ENCODE results near the gene UBE2O. TPM values are rescaled to one million over a fixed set of nuclear protein-coding genes. Genes with fewer than 3 reads are reported as not detected.
A peak's percentile ranks its signal among the peaks of the same experiment; 100 is the strongest.

Gene UBE2O
- total and polyA plus RNA-seq, 3 experiments from 2014 or later, result 14.9 to 35.0 (median 33.6) TPM

- peak overlapping the region in 2 of 8 donors; percentile 10 to 29 for H3K27ac Mint-ChIP-seq
- peaks cover 0 to 48% (median 0%) of the 10 kb centered on the region in 3 donors for H3K36me3 Mint-ChIP-seq
- Histone ChIP-seq H3K4me3 (ENCODE audit: low read length) (no peak overlapping the region), H3K36me3 (ENCODE audit: insufficient read depth, low read length) (peaks cover 7% of the 10 kb centered on the region), H3K27ac (ENCODE audit: low read depth, low read length) (no peak overlapping the region), H3K4me1 (ENCODE audit: insufficient read depth, low read length) (no peaks in the 10 kb centered on the region), H3K27me3 (ENCODE audit: insufficient read depth, low read length, poor library complexity, severe bottlenecking) (no peaks in the 10 kb centered on the region), H3K9me3 (ENCODE audit: low read length) (no peaks in the 10 kb centered on the region)
- peak overlapping the region in 1 of 7 donors; percentile 18 for H3K4me3 Mint-ChIP-seq
- H3K9me3 Mint-ChIP-seq, result no peaks in the 10 kb centered on the region
- peaks cover 0 to 5% (median 3%) of the 10 kb centered on the region in 3 donors for H3K4me1 Mint-ChIP-seq
- no peaks in the 10 kb centered on the region for H3K27me3 Mint-ChIP-seq
- DNase-seq, result no peak
- ChIA-PET POLR2A (no interaction called here), CTCF (interaction anchor here (0.8 to 4.6 kb wide), 2 partner anchors 36 to 53 kb away, joined by 3 to 74 read pairs; no protein-coding TSS in a partner anchor)
Measured at GRCh38 chr17:76469991-76470739, 17.2 kb upstream of the UBE2O start.

DNA sequence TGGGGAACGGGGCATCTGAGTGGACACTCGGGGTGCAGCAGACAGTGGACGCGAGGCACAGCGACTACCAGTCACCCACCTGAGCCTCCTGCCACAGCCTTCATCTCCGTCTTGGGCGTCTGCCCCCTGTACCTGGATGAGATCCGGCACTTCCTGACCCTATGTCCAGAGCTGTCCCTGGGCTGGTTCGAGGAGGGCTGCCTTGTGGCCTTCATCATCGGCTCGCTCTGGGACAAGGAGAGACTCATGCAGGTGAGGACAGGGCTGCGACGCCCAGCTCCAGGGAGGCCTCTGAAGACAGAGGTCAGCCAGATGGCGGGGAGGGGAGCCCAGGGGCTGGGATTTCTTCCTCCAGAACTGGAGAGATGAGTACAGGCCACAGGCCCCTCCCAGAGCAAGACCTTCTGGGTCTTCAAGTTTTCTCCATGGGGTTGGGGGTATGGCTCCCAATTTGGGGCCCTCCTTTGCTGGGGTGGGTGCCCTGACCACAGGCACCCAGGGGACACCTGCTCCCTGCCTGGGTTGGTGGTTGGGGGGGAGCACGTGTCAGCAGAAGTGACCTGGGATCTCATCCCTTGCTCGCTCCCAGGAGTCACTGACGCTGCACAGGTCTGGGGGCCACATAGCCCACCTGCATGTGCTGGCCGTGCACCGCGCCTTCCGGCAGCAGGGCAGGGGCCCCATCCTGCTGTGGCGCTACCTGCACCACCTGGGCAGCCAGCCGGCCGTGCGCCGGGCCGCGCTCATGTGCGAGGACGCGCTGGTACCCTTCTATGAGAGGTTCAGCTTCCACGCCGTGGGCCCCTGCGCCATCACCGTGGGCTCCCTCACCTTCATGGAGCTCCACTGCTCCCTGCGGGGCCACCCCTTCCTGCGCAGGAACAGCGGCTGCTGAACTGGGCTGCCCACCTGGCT is 16.4 kb upstream of the UBE2O start:
- ChIA-PET POLR2A (no interaction called here), CTCF (interaction anchor here (0.8 to 4.6 kb wide), 2 partner anchors 37 to 54 kb away, joined by 3 to 74 read pairs; no protein-coding TSS in a partner anchor)
- peak overlapping the region in 2 of 8 donors; percentile 10 to 29 for H3K27ac Mint-ChIP-seq
- H3K36me3 Mint-ChIP-seq, result peaks cover 0 to 40% (median 0%) of the 10 kb centered on the region in 3 donors
- H3K27me3 ChIP-seq (ENCODE audit: insufficient read depth, low read length, poor library complexity, severe bottlenecking), result no peaks in the 10 kb centered on the region
- H3K4me1 Mint-ChIP-seq, result peaks cover 0 to 5% (median 3%) of the 10 kb centered on the region in 3 donors
- no peaks in the 10 kb centered on the region for H3K27me3 Mint-ChIP-seq
- H3K36me3 ChIP-seq (ENCODE audit: insufficient read depth, low read length), result no peaks in the 10 kb centered on the region
- DNase-seq, result no peak
- H3K9me3 ChIP-seq (ENCODE audit: low read length), result no peaks in the 10 kb centered on the region
- no peak overlapping the region for H3K4me3 ChIP-seq (ENCODE audit: low read length)
- no peaks in the 10 kb centered on the region for H3K9me3 Mint-ChIP-seq
- H3K27ac ChIP-seq (ENCODE audit: low read depth, low read length), result no peak overlapping the region
- no peak overlapping the region for H3K4me3 Mint-ChIP-seq
- no peaks in the 10 kb centered on the region for H3K4me1 ChIP-seq (ENCODE audit: insufficient read depth, low read length)

DNA sequence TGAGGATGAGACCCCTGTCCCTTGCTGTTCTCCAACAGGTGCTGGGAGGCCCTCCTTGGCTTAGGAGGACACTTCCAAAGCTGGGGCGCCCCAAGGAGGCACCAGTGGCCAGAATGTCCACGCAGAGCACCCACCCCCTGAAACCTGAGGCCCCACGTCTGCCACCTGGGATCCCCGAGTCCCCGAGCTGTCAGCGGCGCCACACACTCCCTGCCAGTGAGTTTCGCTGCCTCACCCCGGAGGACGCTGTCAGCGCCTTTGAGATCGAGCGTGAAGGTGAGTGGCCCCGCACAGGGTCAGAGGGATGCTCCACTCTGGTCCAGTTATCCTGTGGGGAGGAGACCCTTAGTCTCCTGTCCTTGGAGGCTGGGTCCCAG is 15.7 kb upstream of the UBE2O start:
- no peaks in the 10 kb centered on the region for H3K9me3 Mint-ChIP-seq
- H3K4me3 Mint-ChIP-seq, result no peak overlapping the region
- H3K4me1 Mint-ChIP-seq, result peaks cover 0 to 5% (median 3%) of the 10 kb centered on the region in 3 donors
- Histone ChIP-seq H3K4me3 (ENCODE audit: low read length) (no peak overlapping the region), H3K27ac (ENCODE audit: low read depth, low read length) (no peak overlapping the region), H3K27me3 (ENCODE audit: insufficient read depth, low read length, poor library complexity, severe bottlenecking) (no peaks in the 10 kb centered on the region), H3K9me3 (ENCODE audit: low read length) (no peaks in the 10 kb centered on the region), H3K4me1 (ENCODE audit: insufficient read depth, low read length) (no peaks in the 10 kb centered on the region), H3K36me3 (ENCODE audit: insufficient read depth, low read length) (no peaks in the 10 kb centered on the region)
- H3K27ac Mint-ChIP-seq, result peak overlapping the region in 1 of 8 donors; percentile 32
- ChIA-PET CTCF (interaction anchor here (1.0 to 4.6 kb wide), 4 partner anchors 10 to 55 kb away, joined by 3 to 74 read pairs (median 12); partner anchors contain the start of gene UBE2O), POLR2A (interaction anchor here (0.7 to 1.6 kb wide), 2 partner anchors 38 to 454 kb away, joined by 6 to 7 read pairs; no protein-coding TSS in a partner anchor)
- no peak for DNase-seq
- no peaks in the 10 kb centered on the region for H3K27me3 Mint-ChIP-seq
- H3K36me3 Mint-ChIP-seq, result peaks cover 0 to 33% (median 0%) of the 10 kb centered on the region in 3 donors

DNA sequence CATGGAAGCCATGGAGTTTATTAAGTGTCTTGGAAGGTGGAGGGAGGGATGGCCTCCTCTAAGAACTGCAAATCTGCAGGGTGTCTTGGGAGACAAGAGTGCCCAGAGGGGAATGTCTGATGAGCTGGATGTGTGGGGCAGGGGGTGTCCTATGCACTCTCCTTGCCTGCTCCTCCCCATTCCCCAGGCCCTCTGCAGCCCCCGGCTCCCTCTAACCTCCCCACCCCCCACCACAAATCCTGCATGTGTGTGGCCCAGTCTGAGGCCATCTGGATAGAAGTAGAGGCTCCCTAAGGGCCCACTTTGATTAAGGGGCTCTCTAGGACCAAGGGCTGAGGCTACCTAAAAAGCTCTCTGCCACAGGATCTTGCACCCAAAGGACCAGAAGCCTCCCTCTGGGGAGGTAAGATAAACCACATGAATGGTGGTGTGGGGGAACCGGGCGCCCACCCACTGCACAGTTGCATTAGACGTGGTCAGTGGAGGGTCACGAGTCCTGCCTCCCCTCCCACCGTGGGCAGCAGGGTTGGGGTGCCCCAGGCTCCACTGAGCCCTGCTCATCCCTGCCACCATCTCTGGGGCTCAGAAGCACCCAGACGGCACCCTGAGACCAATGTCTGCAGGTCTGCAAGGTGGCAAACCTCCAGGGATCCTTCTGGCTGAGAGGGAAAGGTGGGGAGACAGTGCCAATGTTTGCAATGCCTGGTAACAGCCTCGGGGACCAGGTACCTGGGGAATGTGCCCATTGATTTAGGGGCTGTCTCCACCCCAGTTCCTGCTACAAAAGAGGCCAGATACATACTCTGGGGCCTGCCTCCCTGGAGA is 15.1 kb upstream of the UBE2O start:
- H3K27me3 Mint-ChIP-seq, result no peaks in the 10 kb centered on the region
- Histone ChIP-seq H3K27ac (ENCODE audit: low read depth, low read length) (no peak overlapping the region), H3K36me3 (ENCODE audit: insufficient read depth, low read length) (no peaks in the 10 kb centered on the region), H3K4me3 (ENCODE audit: low read length) (no peak overlapping the region), H3K27me3 (ENCODE audit: insufficient read depth, low read length, poor library complexity, severe bottlenecking) (no peaks in the 10 kb centered on the region), H3K4me1 (ENCODE audit: insufficient read depth, low read length) (no peaks in the 10 kb centered on the region), H3K9me3 (ENCODE audit: low read length) (no peaks in the 10 kb centered on the region)
- H3K4me3 Mint-ChIP-seq, result no peak overlapping the region
- H3K9me3 Mint-ChIP-seq, result no peaks in the 10 kb centered on the region
- peaks cover 0 to 27% (median 0%) of the 10 kb centered on the region in 3 donors for H3K36me3 Mint-ChIP-seq
- H3K27ac Mint-ChIP-seq, result peak overlapping the region in 2 of 8 donors; percentile 23 to 32
- H3K4me1 Mint-ChIP-seq, result peaks cover 0 to 5% (median 3%) of the 10 kb centered on the region in 3 donors
- no peak for DNase-seq
- ChIA-PET CTCF (interaction anchor here (1.0 to 4.6 kb wide), 13 partner anchors 9 to 79 kb away, joined by 3 to 74 read pairs (median 7); partner anchors contain the start of genes RHBDF2 and UBE2O), POLR2A (interaction anchor here (0.7 to 1.6 kb wide), 2 partner anchors 39 to 454 kb away, joined by 6 to 7 read pairs; no protein-coding TSS in a partner anchor)

DNA sequence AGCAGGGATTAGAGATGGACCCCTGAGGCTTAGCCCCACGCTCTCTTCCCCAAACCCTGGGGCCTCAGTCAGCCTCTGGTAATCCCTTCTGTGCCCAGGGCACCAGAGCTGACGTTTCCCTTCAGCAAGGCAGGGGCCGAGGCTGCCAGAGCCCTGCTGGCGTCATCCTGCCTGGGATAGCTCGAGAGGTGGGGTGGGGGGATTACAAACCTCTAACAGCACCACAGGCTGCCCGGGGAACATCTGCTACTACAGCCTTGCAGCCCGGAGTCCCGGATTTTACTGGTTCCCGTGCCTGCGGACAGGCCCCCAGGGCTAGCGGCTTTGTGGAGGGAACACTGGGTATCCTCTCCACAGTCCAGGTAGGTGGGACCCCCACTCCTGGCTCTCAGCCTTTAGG is 14.4 kb upstream of the UBE2O start, which contains the start of gene AANAT:
AANAT (plus strand) TSS at position 238 of the 400 bp plus-strand sequence. CDS start 1,144 bp downstream, outside the sequence.
- Mint-ChIP-seq H3K9me3 (no peaks in the 10 kb centered on the region), H3K27me3 (no peaks in the 10 kb centered on the region), H3K4me1 (peaks cover 0 to 5% (median 3%) of the 10 kb centered on the region in 3 donors), H3K4me3 (no peak within 1 kb of the TSS), H3K27ac (peak within 1 kb of the TSS in 3 of 8 donors; percentile 23 to 36 (median 32)), H3K36me3 (peaks cover 0 to 20% (median 0%) of the 10 kb centered on the region in 3 donors)
- no peak for DNase-seq
- Histone ChIP-seq H3K36me3 (ENCODE audit: insufficient read depth, low read length) (no peaks in the 10 kb centered on the region), H3K4me3 (ENCODE audit: low read length) (no peak within 1 kb of the TSS), H3K27ac (ENCODE audit: low read depth, low read length) (no peak within 1 kb of the TSS), H3K27me3 (ENCODE audit: insufficient read depth, low read length, poor library complexity, severe bottlenecking) (no peaks in the 10 kb centered on the region), H3K4me1 (ENCODE audit: insufficient read depth, low read length) (no peaks in the 10 kb centered on the region), H3K9me3 (ENCODE audit: low read length) (no peaks in the 10 kb centered on the region)
- CTCF ChIA-PET, result interaction anchor here (0.7 to 4.6 kb wide), 16 partner anchors 9 to 211 kb away, joined by 3 to 74 read pairs (median 6); partner anchors contain the start of genes RHBDF2, ST6GALNAC2 and UBE2O
- POLR2A ChIA-PET, result interaction anchor here (0.8 to 1.6 kb wide), 3 partner anchors 14 to 39 kb away, joined by 3 to 7 read pairs (median 3); partner anchors contain the start of gene UBE2O

GRCh38 chr17:76466775-76467130 is 13.8 kb upstream of the UBE2O start:
- no peaks in the 10 kb centered on the region for H3K27me3 ChIP-seq (ENCODE audit: insufficient read depth, low read length, poor library complexity, severe bottlenecking)
- CTCF ChIA-PET, result interaction anchor here (0.7 to 4.6 kb wide), 20 partner anchors 8 to 215 kb away, joined by 3 to 74 read pairs (median 4); partner anchors contain the start of genes RHBDF2 and ST6GALNAC2
- Mint-ChIP-seq H3K27ac (no peak overlapping the region), H3K36me3 (peaks cover 0 to 14% (median 0%) of the 10 kb centered on the region in 3 donors), H3K27me3 (no peaks in the 10 kb centered on the region), H3K9me3 (no peaks in the 10 kb centered on the region), H3K4me1 (peaks cover 0 to 5% (median 3%) of the 10 kb centered on the region in 3 donors), H3K4me3 (no peak overlapping the region)
- H3K4me3 ChIP-seq (ENCODE audit: low read length), result no peak overlapping the region
- no peak overlapping the region for H3K27ac ChIP-seq (ENCODE audit: low read depth, low read length)
- H3K9me3 ChIP-seq (ENCODE audit: low read length), result no peaks in the 10 kb centered on the region
- POLR2A ChIA-PET, result interaction anchor here (0.8 to 1.6 kb wide), 3 partner anchors 13 to 40 kb away, joined by 3 to 7 read pairs (median 3); partner anchors contain the start of gene UBE2O
- no peaks in the 10 kb centered on the region for H3K36me3 ChIP-seq (ENCODE audit: insufficient read depth, low read length)
- H3K4me1 ChIP-seq (ENCODE audit: insufficient read depth, low read length), result no peaks in the 10 kb centered on the region
- DNase-seq, result no peak

All from CD8-positive, alpha-beta memory T cell (primary cell).